Natural killer cell (primary cell): ENCODE measurements around the gene TENT4B. TPM values are rescaled to one million over a fixed set of nuclear protein-coding genes. Genes with fewer than 3 reads are reported as not detected.

Source experiments
- ATAC-seq, 3 donors: fragments of 150-1000 bp in 2 of 3; fragments of 200-7000 bp in 1 of 3; cut with Tn5 transposase; 1 replicate in 1 of 3; 2 replicates in 2 of 3; pipeline ENCODE4 v1.10.0; 2021; ENCODE audit warnings: mild to moderate bottlenecking in 2 of 3, moderate library complexity in 2 of 3
- DNase-seq, 2 donors: peaks; one replicate each; pipeline versions ENCODE4 v3.0.0 to v3.0.0-alpha.2; 2013 to 2021; ENCODE audit warnings: mixed read lengths in 1 of 2
- H3K27ac ChIP-seq: one replicate; pipeline ENCODE4 v1.5.1; 2013; ENCODE audit warnings: mild to moderate bottlenecking, low read length
- H3K27me3 ChIP-seq: one replicate; pipeline ENCODE4 v1.6.1; 2013; ENCODE audit warnings: low read length; ENCODE audit not compliant: control insufficient read depth, insufficient read depth
- H3K36me3 ChIP-seq: one replicate; pipeline ENCODE4 v1.6.1; 2013; ENCODE audit warnings: low read length; ENCODE audit not compliant: control insufficient read depth, insufficient read depth
- H3K4me1 ChIP-seq: one replicate; pipeline ENCODE4 v1.6.1; 2013; ENCODE audit warnings: low read length; ENCODE audit not compliant: control insufficient read depth, insufficient read depth
- H3K4me3 ChIP-seq: one replicate; pipeline ENCODE4 v1.5.1; 2013; ENCODE audit warnings: low read length
- H3K9me3 ChIP-seq: one replicate; pipeline ENCODE4 v1.6.1; 2013; ENCODE audit warnings: low read length; ENCODE audit not compliant: control insufficient read depth, insufficient read depth
- H3K27ac Mint-ChIP-seq, 2 donors: one replicate each; pipeline ENCODE4 v1.8.0; 2022; ENCODE audit warnings: mild to moderate bottlenecking in 2 of 2, mixed read lengths in 2 of 2, moderate library complexity in 1 of 2
- H3K27me3 Mint-ChIP-seq, 2 donors: one replicate each; pipeline ENCODE4 v1.8.0; 2022; ENCODE audit warnings: low read depth in 2 of 2, mixed read lengths in 2 of 2
- H3K36me3 Mint-ChIP-seq: one replicate; pipeline ENCODE4 v1.8.0; 2022; ENCODE audit warnings: mixed read lengths
- H3K4me1 Mint-ChIP-seq, 2 donors: one replicate each; pipeline ENCODE4 v1.8.0; 2022; ENCODE audit warnings: mixed read lengths in 2 of 2
- H3K4me3 Mint-ChIP-seq: one replicate; pipeline ENCODE4 v1.8.0; 2022; ENCODE audit warnings: mild to moderate bottlenecking, moderate library complexity, mixed read lengths
- H3K9me3 Mint-ChIP-seq, 2 donors: one replicate each; pipeline ENCODE4 v1.8.0; 2022; ENCODE audit warnings: mixed read lengths in 2 of 2
- CTCF ChIP-seq: fragments of 200-600 bp; IDR thresholded peaks from one replicate; pipeline ENCODE4 v1.8.0; 2022; ENCODE audit warnings: antibody characterized with exemption
- WGBS: methylation state at CpG from one replicate; pipeline ENCODE4 v1.1.7; 2013; ENCODE audit warnings: missing lambda C conversion rate; ENCODE audit not compliant: insufficient coverage; 5-methylcytosine and 5-hydroxymethylcytosine counted together
- intact Hi-C: fragments of 100-400 bp; cut with micrococcal nuclease; formaldehyde crosslinking; loops from one replicate; pipeline ENCODE4 v1.14.2; 2022
- total RNA-seq, 4 donors: library from RNA; stranded (reverse); fragments of 120-200 nt in 1 of 4; gene quantifications; one replicate each; pipeline versions ENCODE4 v1.2.3 to v1.2.4, GENCODE V29; 2013 to 2022

TENT4B gene
- total RNA-seq, 3 donors from 2014 or later (not counting 1 experiment from before 2014, with no cell fraction given) = 37.5 to 48.7 (median 44.4) TPM

GRCh38 chr16:50202926-50203624 lies 50.0 kb downstream of the TENT4B start:
- no peak overlapping the region for H3K27ac ChIP-seq

GRCh38 chr16:50203681-50204080 lies 50.6 kb downstream of the TENT4B start:
- no peak for ATAC-seq
- Histone ChIP-seq H3K27me3 (no peaks in the 10 kb centered on the region), H3K4me3 (no peak overlapping the region), H3K9me3 (no peaks in the 10 kb centered on the region), H3K27ac (no peak overlapping the region), H3K4me1 (peaks cover 11% of the 10 kb centered on the region), H3K36me3 (no peaks in the 10 kb centered on the region)
- 89% methylated on average over 6 of the region's 6 CpGs for WGBS
- peak overlapping the region; percentile 8 to 59 for H3K27ac Mint-ChIP-seq
- H3K4me1 Mint-ChIP-seq = peaks cover 51 to 60% of the 10 kb centered on the region in 2 donors
- H3K36me3 Mint-ChIP-seq = no peaks in the 10 kb centered on the region
- no peak for DNase-seq
- H3K9me3 Mint-ChIP-seq = no peaks in the 10 kb centered on the region
- H3K4me3 Mint-ChIP-seq = no peak overlapping the region
- intact Hi-C loops = no loop called here
- TF ChIP-seq CTCF = no peak
- H3K27me3 Mint-ChIP-seq = no peaks in the 10 kb centered on the region

More at GRCh38 chr16:50202926-50203624, 50.0 kb downstream of the TENT4B start:
- Histone ChIP-seq H3K9me3 (no peaks in the 10 kb centered on the region), H3K36me3 (no peaks in the 10 kb centered on the region), H3K4me3 (no peak overlapping the region), H3K27me3 (no peaks in the 10 kb centered on the region), H3K4me1 (peaks cover 14% of the 10 kb centered on the region)
- Mint-ChIP-seq H3K36me3 (no peaks in the 10 kb centered on the region), H3K4me3 (no peak overlapping the region), H3K27ac (peak overlapping the region; percentile 53 to 59), H3K27me3 (no peaks in the 10 kb centered on the region), H3K4me1 (peaks cover 46 to 59% of the 10 kb centered on the region in 2 donors), H3K9me3 (no peaks in the 10 kb centered on the region)
- WGBS = 94% methylated on average over 5 of the region's 5 CpGs
- ATAC-seq (no peak), DNase-seq (no peak)
- no peak for TF ChIP-seq CTCF
- intact Hi-C loops = no loop called here

GRCh38 chr16:50204453-50205108 lies 51.5 kb downstream of the TENT4B start:
- peak overlapping the region; percentile 8 to 59 for H3K27ac Mint-ChIP-seq
- H3K4me3 ChIP-seq = no peak overlapping the region

More at GRCh38 chr16:50204453-50205108, 51.5 kb downstream of the TENT4B start:
- Mint-ChIP-seq H3K9me3 (no peaks in the 10 kb centered on the region), H3K27me3 (no peaks in the 10 kb centered on the region), H3K4me3 (no peak overlapping the region), H3K36me3 (no peaks in the 10 kb centered on the region), H3K4me1 (peaks cover 43 to 51% of the 10 kb centered on the region in 2 donors)
- intact Hi-C loops = no loop called here
- no peak for TF ChIP-seq CTCF
- Histone ChIP-seq H3K27ac (no peak overlapping the region), H3K4me1 (peaks cover 10% of the 10 kb centered on the region), H3K9me3 (no peaks in the 10 kb centered on the region), H3K36me3 (no peaks in the 10 kb centered on the region), H3K27me3 (no peaks in the 10 kb centered on the region)
- 80% methylated on average over 4 of the region's 6 CpGs for WGBS
- ATAC-seq (no peak), DNase-seq (no peak)
